Measurements from ENCODE around the gene ZBTB7A. TPM values are rescaled to one million over a fixed set of nuclear protein-coding genes. Genes with fewer than 3 reads are reported as not detected.

ZBTB7A gene
- total RNA-seq, 1 experiment from 2014 or later, result 25.9 TPM

- Histone ChIP-seq H3K27ac (ENCODE audit: low read depth, low read length, poor library complexity, severe bottlenecking) (no peak overlapping the region), H3K27me3 (replicated peaks; ENCODE audit: insufficient read depth, low read depth, low read length, poor library complexity) (no peaks in the 10 kb centered on the region), H3K36me3 (ENCODE audit: insufficient read depth, low read length, poor library complexity, severe bottlenecking) (peaks cover 25% of the 10 kb centered on the region), H3K4me1 (ENCODE audit: insufficient read depth, low read length, poor library complexity, severe bottlenecking) (no peaks in the 10 kb centered on the region), H3K9me3 (ENCODE audit: low read depth, low read length, poor library complexity, severe bottlenecking) (no peaks in the 10 kb centered on the region), H3K4me3 (ENCODE audit: low read depth, low read length, poor library complexity, severe bottlenecking) (no peak overlapping the region)
- ChIA-PET POLR2A (ENCODE audit: low non-redundant PET) (no interaction called here), CTCF (no interaction called here)
- no TSS peak for BruUV-seq (replicated peaks)
- no peak for DNase-seq (ENCODE audit: low spot score)
- intact Hi-C loops (cut with micrococcal nuclease; ENCODE audit: unreplicated experiment), result no loop called here
- TF ChIP-seq EZH2 (IDR thresholded peaks at IDR 0.05; ENCODE audit: borderline replicate concordance, low read depth, low read length, poor library complexity, severe bottlenecking) (no peak), CTCF (conservative IDR thresholded peaks at IDR 0.05; ENCODE audit: low read depth, low read length) (no peak)
Measured at GRCh38 chr19:4038661-4039423, 27.9 kb downstream of the ZBTB7A start.

- ChIA-PET CTCF (no interaction called here), POLR2A (ENCODE audit: low non-redundant PET) (no interaction called here)
- no peak overlapping the region for H3K4me3 ChIP-seq (ENCODE audit: low read depth, low read length, poor library complexity, severe bottlenecking)
- H3K9me3 ChIP-seq (ENCODE audit: low read depth, low read length, poor library complexity, severe bottlenecking), result no peaks in the 10 kb centered on the region
- H3K27ac ChIP-seq (ENCODE audit: low read depth, low read length, poor library complexity, severe bottlenecking), result no peak overlapping the region
- H3K36me3 ChIP-seq (ENCODE audit: insufficient read depth, low read length, poor library complexity, severe bottlenecking), result peaks cover 31% of the 10 kb centered on the region
- no TSS peak for BruUV-seq (replicated peaks)
- H3K27me3 ChIP-seq (replicated peaks; ENCODE audit: insufficient read depth, low read depth, low read length, poor library complexity), result no peaks in the 10 kb centered on the region
- intact Hi-C loops (cut with micrococcal nuclease; ENCODE audit: unreplicated experiment), result no loop called here
- TF ChIP-seq CTCF (conservative IDR thresholded peaks at IDR 0.05; ENCODE audit: low read depth, low read length) (no peak), EZH2 (IDR thresholded peaks at IDR 0.05; ENCODE audit: borderline replicate concordance, low read depth, low read length, poor library complexity, severe bottlenecking) (no peak)
- no peak for DNase-seq (ENCODE audit: low spot score)
- H3K4me1 ChIP-seq (ENCODE audit: insufficient read depth, low read length, poor library complexity, severe bottlenecking), result no peaks in the 10 kb centered on the region
Measured at GRCh38 chr19:4038057-4038456, 28.6 kb downstream of the ZBTB7A start.

GRCh38 chr19:4037301-4037949, 29.3 kb downstream of the ZBTB7A start:
- Histone ChIP-seq H3K9me3 (ENCODE audit: low read depth, low read length, poor library complexity, severe bottlenecking) (no peaks in the 10 kb centered on the region), H3K36me3 (ENCODE audit: insufficient read depth, low read length, poor library complexity, severe bottlenecking) (peaks cover 35% of the 10 kb centered on the region)
- CTCF ChIA-PET, result no interaction called here

More at GRCh38 chr19:4037301-4037949, 29.3 kb downstream of the ZBTB7A start:
- Histone ChIP-seq H3K27ac (ENCODE audit: low read depth, low read length, poor library complexity, severe bottlenecking) (no peak overlapping the region), H3K4me1 (ENCODE audit: insufficient read depth, low read length, poor library complexity, severe bottlenecking) (peaks cover 4% of the 10 kb centered on the region), H3K27me3 (replicated peaks; ENCODE audit: insufficient read depth, low read depth, low read length, poor library complexity) (no peaks in the 10 kb centered on the region), H3K4me3 (ENCODE audit: low read depth, low read length, poor library complexity, severe bottlenecking) (no peak overlapping the region)
- intact Hi-C loops (cut with micrococcal nuclease; ENCODE audit: unreplicated experiment), result no loop called here
- TF ChIP-seq CTCF (conservative IDR thresholded peaks at IDR 0.05; ENCODE audit: low read depth, low read length) (no peak), EZH2 (IDR thresholded peaks at IDR 0.05; ENCODE audit: borderline replicate concordance, low read depth, low read length, poor library complexity, severe bottlenecking) (no peak)
- POLR2A ChIA-PET (ENCODE audit: low non-redundant PET), result no interaction called here
- no TSS peak for BruUV-seq (replicated peaks)
- no peak for DNase-seq (ENCODE audit: low spot score)

Data from A673 (cell line).